Ovary (tissue), 3 donors: ENCODE data around the gene SPTLC1.

ENCODE experiments used
- POLR2A ChIP-seq: fragments of 450-650 bp; IDR thresholded peaks from one replicate; pipeline ENCODE4 v1.6.1; 2017; ENCODE audit warnings: antibody characterized with exemption, mild to moderate bottlenecking, moderate library complexity
- TF ChIP-seq, protein P1 (sequence below), 3 donors: fragments of 450-650 bp in 2 of 3; fragments of 200-600 bp in 1 of 3; IDR thresholded peaks; one replicate each; pipeline versions ENCODE4 v1.5.1 to v1.8.0; 2016 to 2022; ENCODE audit warnings: antibody characterized with exemption in 3 of 3, mild to moderate bottlenecking in 1 of 3
- donor health status: DM: no; HTN: no; CAD: no.

- TF ChIP-seq, protein P1, sequence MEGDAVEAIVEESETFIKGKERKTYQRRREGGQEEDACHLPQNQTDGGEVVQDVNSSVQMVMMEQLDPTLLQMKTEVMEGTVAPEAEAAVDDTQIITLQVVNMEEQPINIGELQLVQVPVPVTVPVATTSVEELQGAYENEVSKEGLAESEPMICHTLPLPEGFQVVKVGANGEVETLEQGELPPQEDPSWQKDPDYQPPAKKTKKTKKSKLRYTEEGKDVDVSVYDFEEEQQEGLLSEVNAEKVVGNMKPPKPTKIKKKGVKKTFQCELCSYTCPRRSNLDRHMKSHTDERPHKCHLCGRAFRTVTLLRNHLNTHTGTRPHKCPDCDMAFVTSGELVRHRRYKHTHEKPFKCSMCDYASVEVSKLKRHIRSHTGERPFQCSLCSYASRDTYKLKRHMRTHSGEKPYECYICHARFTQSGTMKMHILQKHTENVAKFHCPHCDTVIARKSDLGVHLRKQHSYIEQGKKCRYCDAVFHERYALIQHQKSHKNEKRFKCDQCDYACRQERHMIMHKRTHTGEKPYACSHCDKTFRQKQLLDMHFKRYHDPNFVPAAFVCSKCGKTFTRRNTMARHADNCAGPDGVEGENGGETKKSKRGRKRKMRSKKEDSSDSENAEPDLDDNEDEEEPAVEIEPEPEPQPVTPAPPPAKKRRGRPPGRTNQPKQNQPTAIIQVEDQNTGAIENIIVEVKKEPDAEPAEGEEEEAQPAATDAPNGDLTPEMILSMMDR (IDR thresholded peaks at IDR 0.05) = no peak
- TF ChIP-seq POLR2A = no peak
Observed at GRCh38 chr9:92033991-92034390, 81.2 kb downstream of the SPTLC1 start.
